Adrenal gland (tissue), 12 donors: ENCODE data around the gene LPIN1. TPM values are rescaled to one million over a fixed set of nuclear protein-coding genes. Genes with fewer than 3 reads are reported as not detected.
A peak's percentile ranks its signal among the peaks of the same experiment; 100 is the strongest.

ENCODE experiments used
- DNase-seq, 7 donors: peaks; one replicate each; pipeline ENCODE4 v3.0.0-alpha.2; 2019 to 2020
- H3K27ac ChIP-seq, 5 donors: fragments of 200-600 bp; sonication (generic) in 4 of 5; 1 replicate in 3 of 5; 2 replicates in 2 of 5; pipeline versions ENCODE4 v1.5.1 to v1.8.0; 2016 to 2020; ENCODE audit warnings: mild to moderate bottlenecking in 1 of 5
- H3K27me3 ChIP-seq: fragments of 200-600 bp; 2 replicates; pipeline ENCODE4 v1.8.0; 2021
- H3K36me3 ChIP-seq, 2 donors: fragments of 200-600 bp; replicated peaks in 1 of 2; 1 replicate in 1 of 2; 2 replicates in 1 of 2; pipeline versions ENCODE4 v1.5.1 to v1.8.0; 2018 to 2022
- H3K4me1 ChIP-seq, 2 donors: fragments of 200-600 bp; replicated peaks in 1 of 2; 1 replicate in 1 of 2; 2 replicates in 1 of 2; pipeline versions ENCODE4 v1.5.1 to v1.8.0; 2018 to 2021
- H3K4me3 ChIP-seq, 4 donors: fragments of 200-600 bp; sonication (generic) in 3 of 4; one replicate each; pipeline ENCODE4 v1.5.1; 2016 to 2018
- H3K9me3 ChIP-seq, 3 donors: fragments of 200-600 bp; sonication (generic) in 1 of 3; replicated peaks in 1 of 3; 1 replicate in 2 of 3; 2 replicates in 1 of 3; pipeline versions ENCODE4 v1.5.1 to v1.8.0; 2016 to 2021
- POLR2A ChIP-seq, 2 donors: fragments of 450-650 bp; IDR thresholded peaks; one replicate each; pipeline ENCODE4 v1.6.1; 2017; ENCODE audit warnings: antibody characterized with exemption in 2 of 2, mild to moderate bottlenecking in 2 of 2, moderate library complexity in 1 of 2
- WGBS, 4 donors: extraction: QIAGEN DNeasy Blood & Tissue Kit in 2 of 4; methylation state at CpG; one replicate each; pipeline versions ENCODE4 v1.1.5 to v1.1.7; 2013 to 2017; 5-methylcytosine and 5-hydroxymethylcytosine counted together
- intact Hi-C, 2 donors: fragments of 100-400 bp; cut with DNase I; formaldehyde crosslinking; loops; one replicate each; pipeline versions ENCODE4 v1.14.1 to v1.15.0; 2022 to 2023
- polyA plus RNA-seq, 3 donors: library from polyadenylated mRNA; stranded (reverse); fragments of 200-250 nt in 2 of 3; fragments of 350-450 nt in 1 of 3; fragmentation: Illumina TruSeq in 1 of 3; extraction: RNeasy Lipid Tissue Mini Kit (QIAGEN cat#74804) in 1 of 3; gene quantifications; one replicate each; pipeline ENCODE4 v1.2.3, GENCODE V29; 2013 to 2014
- total RNA-seq, 9 donors: library from RNA; depleted of rRNA in 4 of 9; stranded (reverse); fragments of >200 nt in 4 of 9; fragments of 120-200 nt in 1 of 9; fragmentation: NEBNext Ultra II Directional in 1 of 9; extraction: Animal tissue kit (Norgen Biotek cat#: 25700) in 1 of 9; gene quantifications; one replicate each; pipeline versions ENCODE4 v1.1.0 to v1.2.4, GENCODE V29; 2013 to 2023
- TF ChIP-seq, protein P1 (sequence below), 6 experiments: fragments of 450-650 bp in 4 of 6; fragments of 200-600 bp in 2 of 6; sonication (generic) in 1 of 6; IDR thresholded peaks; 1 replicate in 5 of 6; 2 replicates in 1 of 6; pipeline versions ENCODE4 v1.5.1 to v1.8.0; 2016 to 2021; ENCODE audit warnings: antibody characterized with exemption in 6 of 6, mild to moderate bottlenecking in 2 of 6, moderate library complexity in 1 of 6
- donor health status: healthy with polysubstance abuse.
- donor health status: Bipolar disorder and iron deficiency.
- donor health status: DM: yes; HTN: yes; CAD: no.
- donor health status: DM: no; HTN: no; CAD: no.
- donor health status: DM: no; HTN: no; CAD: no.
- donor health status: DM: yes; HTN: yes; CAD: no.

LPIN1 gene
- total and polyA plus RNA-seq, 12 donors, result 17.0 to 58.5 (median 36.8) TPM

DNA sequence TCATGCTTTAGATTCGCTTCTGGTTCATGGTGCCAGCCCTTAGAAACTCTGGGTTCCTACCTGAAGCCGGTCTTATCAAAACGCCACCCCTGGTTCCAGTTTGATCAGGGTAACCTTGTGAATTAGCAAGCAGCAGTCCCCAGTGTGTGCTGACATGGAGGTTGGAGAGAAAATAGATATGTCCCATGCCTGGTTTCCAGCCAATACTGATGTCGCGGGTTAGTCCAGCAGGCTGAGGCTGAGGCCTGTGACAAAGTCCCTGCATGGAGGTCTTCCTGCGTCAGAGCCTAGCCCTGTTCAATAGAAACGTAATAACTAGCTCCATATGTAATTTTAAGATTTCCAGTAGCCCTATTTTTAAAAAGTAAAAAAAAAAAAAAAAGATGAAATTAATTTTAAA lies 28.2 kb downstream of the LPIN1 start:
- no peak overlapping the region for H3K4me3 ChIP-seq
- peak in 1 of 7 donors; percentile 53 for DNase-seq
- peaks cover 0 to 36% of the 10 kb centered on the region in 2 donors for H3K36me3 ChIP-seq
- peaks cover 0 to 14% of the 10 kb centered on the region in 2 donors for H3K4me1 ChIP-seq
- H3K27ac ChIP-seq, result peak overlapping the region in 1 of 5 donors; percentile 22
- 85 to 94% (median 89%) methylated on average over 7 of the region's 7 CpGs for WGBS, 4 donors
- no peaks in the 10 kb centered on the region for H3K27me3 ChIP-seq
- TF ChIP-seq, protein P1, sequence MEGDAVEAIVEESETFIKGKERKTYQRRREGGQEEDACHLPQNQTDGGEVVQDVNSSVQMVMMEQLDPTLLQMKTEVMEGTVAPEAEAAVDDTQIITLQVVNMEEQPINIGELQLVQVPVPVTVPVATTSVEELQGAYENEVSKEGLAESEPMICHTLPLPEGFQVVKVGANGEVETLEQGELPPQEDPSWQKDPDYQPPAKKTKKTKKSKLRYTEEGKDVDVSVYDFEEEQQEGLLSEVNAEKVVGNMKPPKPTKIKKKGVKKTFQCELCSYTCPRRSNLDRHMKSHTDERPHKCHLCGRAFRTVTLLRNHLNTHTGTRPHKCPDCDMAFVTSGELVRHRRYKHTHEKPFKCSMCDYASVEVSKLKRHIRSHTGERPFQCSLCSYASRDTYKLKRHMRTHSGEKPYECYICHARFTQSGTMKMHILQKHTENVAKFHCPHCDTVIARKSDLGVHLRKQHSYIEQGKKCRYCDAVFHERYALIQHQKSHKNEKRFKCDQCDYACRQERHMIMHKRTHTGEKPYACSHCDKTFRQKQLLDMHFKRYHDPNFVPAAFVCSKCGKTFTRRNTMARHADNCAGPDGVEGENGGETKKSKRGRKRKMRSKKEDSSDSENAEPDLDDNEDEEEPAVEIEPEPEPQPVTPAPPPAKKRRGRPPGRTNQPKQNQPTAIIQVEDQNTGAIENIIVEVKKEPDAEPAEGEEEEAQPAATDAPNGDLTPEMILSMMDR (IDR thresholded peaks at IDR 0.05), result no peak
- TF ChIP-seq POLR2A (IDR thresholded peaks at IDR 0.05), result no peak
- H3K9me3 ChIP-seq, result no peaks in the 10 kb centered on the region
- intact Hi-C loops, result no loop called here

DNA sequence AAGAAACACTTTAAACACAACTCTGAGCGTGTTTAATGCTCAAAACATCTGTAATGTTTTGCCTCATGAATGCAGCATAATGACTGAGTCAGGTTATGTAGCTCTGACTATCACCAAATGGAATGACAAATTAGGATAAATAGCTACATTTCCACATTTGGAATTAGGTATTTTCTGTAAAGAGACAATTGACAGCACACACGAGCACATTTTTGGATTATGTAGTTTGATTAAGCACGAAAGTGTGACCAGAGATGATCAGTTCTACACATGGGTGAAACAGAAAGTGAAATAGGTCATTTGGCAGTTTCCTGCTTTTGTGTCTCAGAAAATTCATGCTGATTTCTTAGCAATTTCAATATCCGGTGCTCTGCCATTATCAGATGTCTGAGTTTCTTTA lies 29.0 kb downstream of the LPIN1 start:
- H3K36me3 ChIP-seq, result peaks cover 0 to 44% of the 10 kb centered on the region in 2 donors
- intact Hi-C loops, result loop anchor here (5.0 kb wide), 2 partner anchors 33 to 88 kb away; no protein-coding TSS in a partner anchor
- no peak overlapping the region for H3K4me3 ChIP-seq
- H3K27me3 ChIP-seq, result no peaks in the 10 kb centered on the region
- peak overlapping the region in 1 of 5 donors; percentile 18 for H3K27ac ChIP-seq
- no peak for DNase-seq
- no peak for TF ChIP-seq POLR2A (IDR thresholded peaks at IDR 0.05)
- TF ChIP-seq, protein P1 (IDR thresholded peaks at IDR 0.05), result no peak
- WGBS, 4 donors, result 54 to 64% (median 57%) methylated on average over 4 of the region's 4 CpGs
- peaks cover 0 to 14% of the 10 kb centered on the region in 2 donors for H3K4me1 ChIP-seq
- no peaks in the 10 kb centered on the region for H3K9me3 ChIP-seq

DNA sequence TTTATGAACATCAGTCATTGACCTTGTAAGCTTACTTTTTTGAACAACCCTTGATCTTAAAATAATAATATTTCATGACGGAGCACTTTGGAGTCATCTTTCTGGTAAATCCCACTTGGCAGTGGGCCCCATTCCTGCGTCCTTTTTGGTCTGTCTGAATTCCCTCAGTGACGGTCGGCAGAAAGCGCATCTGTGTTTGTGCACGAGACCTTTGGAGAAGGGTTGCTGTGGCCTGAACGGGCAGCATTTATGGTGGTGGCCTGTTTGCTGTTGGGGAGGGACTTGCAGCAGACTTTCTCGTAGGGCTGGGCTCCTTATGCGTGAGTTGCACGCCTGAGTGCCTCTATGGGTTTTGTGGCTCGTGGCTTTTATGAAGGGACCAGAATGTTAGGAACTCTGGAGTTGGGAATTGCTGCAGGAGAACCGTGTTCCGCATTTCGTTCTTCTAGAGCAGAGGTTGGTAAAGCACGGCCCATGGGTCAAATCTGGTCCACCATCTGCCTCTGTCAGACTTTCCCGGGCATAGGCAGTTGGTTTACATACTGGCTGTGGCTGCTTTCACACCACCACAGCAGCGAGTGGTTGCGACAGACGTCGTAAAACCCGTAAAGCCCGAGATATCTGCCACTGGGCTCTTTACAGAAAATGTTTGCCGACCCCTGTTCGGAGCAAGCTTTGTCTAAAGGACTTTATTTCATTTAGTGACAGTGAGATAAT lies 30.8 kb downstream of the LPIN1 start:
- H3K27ac ChIP-seq, result no peak overlapping the region

DNA sequence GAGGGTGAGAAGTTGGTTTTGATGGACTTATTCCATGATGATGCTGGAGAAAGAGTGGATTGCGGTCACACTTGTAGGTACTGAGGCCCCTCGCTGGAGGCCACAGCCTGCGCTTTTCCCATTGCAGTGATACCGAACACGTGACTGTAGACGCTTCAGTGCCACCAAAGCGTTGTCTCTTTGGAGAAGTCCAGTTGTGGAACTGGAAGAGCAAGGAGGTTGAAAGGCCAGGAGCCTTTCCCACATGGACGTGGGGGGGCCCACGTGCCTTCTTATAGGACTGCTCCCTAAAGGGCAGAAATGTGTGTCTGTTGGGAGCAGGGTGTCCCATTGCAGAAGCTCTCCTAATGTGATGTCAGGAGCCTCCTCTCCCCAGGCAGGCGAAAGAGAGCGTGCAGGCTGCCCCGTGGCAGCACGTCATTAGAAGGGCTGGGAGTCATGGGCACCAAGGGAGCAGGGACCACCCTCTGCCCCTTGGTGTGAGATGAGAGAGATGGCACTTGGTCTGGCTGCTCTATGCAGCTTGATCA lies 31.5 kb downstream of the LPIN1 start:
- Histone ChIP-seq H3K27ac (no peak overlapping the region), H3K27me3 (no peaks in the 10 kb centered on the region), H3K4me1 (peaks cover 0 to 14% of the 10 kb centered on the region in 2 donors), H3K36me3 (peaks cover 0 to 51% of the 10 kb centered on the region in 2 donors), H3K9me3 (no peaks in the 10 kb centered on the region), H3K4me3 (no peak overlapping the region)
- intact Hi-C loops, result loop anchor here (2.0 to 5.0 kb wide), 3 partner anchors 36 to 91 kb away; no protein-coding TSS in a partner anchor
- 89 to 97% (median 92%) methylated on average over 10 to 13 of the region's 13 CpGs for WGBS, 4 donors
- no peak for TF ChIP-seq POLR2A (IDR thresholded peaks at IDR 0.05)
- TF ChIP-seq, protein P1 (IDR thresholded peaks at IDR 0.05), result no peak
- peak in 1 of 7 donors; percentile 46 for DNase-seq

More for the DNA sequence above, 30.8 kb downstream of the LPIN1 start:
- Histone ChIP-seq H3K9me3 (no peaks in the 10 kb centered on the region), H3K4me3 (no peak overlapping the region), H3K36me3 (peaks cover 0 to 44% of the 10 kb centered on the region in 2 donors), H3K27me3 (no peaks in the 10 kb centered on the region), H3K4me1 (peaks cover 0 to 14% of the 10 kb centered on the region in 2 donors)
- WGBS, 4 donors, result 88 to 93% (median 91%) methylated on average over 24 of the region's 24 CpGs
- TF ChIP-seq, protein P1 (IDR thresholded peaks at IDR 0.05), result no peak
- no peak for TF ChIP-seq POLR2A (IDR thresholded peaks at IDR 0.05)
- DNase-seq, result peak in 1 of 7 donors; percentile 48
- intact Hi-C loops, result loop anchor here (5.0 kb wide), 2 partner anchors 35 to 90 kb away; no protein-coding TSS in a partner anchor
